Epithelial cell of esophagus (primary cell): ENCODE data around the gene OBSL1.

Experiments
- DNase-seq: peaks from one replicate; pipeline ENCODE4 v3.0.0; 2010; ENCODE audit warnings: low read depth
- H3K4me3 ChIP-seq: 2 replicates; pipeline ENCODE4 v1.5.1; 2011; ENCODE audit warnings: mild to moderate bottlenecking, low read length, control low read depth
- TF ChIP-seq, protein P1 (sequence below): IDR thresholded peaks from 2 replicates; pipeline ENCODE4 v1.5.1; 2011; ENCODE audit warnings: low read depth, mild to moderate bottlenecking, low read length, control low read depth, inconsistent platforms; ENCODE audit not compliant: insufficient read depth; ENCODE audit errors: missing control alignments

Gene OBSL1

DNA sequence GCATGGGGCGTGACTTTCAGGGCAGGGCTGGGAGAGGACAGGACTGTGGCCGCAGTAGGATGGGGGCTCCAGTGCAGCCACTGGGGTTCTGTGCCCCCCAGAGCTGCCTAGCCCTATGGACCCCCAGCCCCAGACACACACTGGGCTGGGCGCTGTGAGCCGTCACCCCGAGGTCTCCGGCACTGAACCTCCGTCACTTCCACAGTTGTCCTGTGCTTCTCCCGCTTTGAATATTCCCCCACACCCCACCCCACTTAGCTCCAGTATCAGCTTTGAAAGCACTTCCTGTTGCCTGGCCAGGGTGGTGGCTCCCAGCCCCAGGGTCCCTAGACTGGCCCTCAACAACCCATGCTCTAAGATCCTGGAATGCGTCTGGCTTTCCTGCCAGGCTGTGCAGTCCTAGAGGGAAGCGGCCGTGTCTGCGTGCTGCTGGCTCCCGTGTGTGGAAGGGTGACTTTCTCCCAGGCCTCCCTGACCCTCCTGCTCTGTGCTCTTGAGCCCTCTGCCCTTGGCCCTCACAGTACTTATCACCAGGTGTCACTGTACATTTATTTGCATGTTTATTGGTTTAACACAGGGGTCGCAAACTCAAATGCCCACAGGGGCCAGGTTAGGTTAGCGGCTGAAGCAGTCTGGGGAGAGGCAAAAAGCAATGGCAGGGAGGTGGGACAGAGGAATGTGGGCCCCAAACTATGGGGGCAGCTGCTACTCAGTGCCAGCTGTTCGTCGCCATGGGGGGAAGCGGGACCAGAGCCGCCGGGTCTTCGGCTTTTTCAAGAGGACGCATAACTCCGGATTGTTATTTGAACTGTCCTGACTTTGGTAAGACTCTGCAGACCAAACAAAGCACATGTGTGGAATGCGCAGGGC lies 9.9 kb downstream of the OBSL1 start:
- no peak for DNase-seq
- H3K4me3 ChIP-seq, result no peak overlapping the region
- TF ChIP-seq, protein P1, sequence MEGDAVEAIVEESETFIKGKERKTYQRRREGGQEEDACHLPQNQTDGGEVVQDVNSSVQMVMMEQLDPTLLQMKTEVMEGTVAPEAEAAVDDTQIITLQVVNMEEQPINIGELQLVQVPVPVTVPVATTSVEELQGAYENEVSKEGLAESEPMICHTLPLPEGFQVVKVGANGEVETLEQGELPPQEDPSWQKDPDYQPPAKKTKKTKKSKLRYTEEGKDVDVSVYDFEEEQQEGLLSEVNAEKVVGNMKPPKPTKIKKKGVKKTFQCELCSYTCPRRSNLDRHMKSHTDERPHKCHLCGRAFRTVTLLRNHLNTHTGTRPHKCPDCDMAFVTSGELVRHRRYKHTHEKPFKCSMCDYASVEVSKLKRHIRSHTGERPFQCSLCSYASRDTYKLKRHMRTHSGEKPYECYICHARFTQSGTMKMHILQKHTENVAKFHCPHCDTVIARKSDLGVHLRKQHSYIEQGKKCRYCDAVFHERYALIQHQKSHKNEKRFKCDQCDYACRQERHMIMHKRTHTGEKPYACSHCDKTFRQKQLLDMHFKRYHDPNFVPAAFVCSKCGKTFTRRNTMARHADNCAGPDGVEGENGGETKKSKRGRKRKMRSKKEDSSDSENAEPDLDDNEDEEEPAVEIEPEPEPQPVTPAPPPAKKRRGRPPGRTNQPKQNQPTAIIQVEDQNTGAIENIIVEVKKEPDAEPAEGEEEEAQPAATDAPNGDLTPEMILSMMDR, result no peak

DNA sequence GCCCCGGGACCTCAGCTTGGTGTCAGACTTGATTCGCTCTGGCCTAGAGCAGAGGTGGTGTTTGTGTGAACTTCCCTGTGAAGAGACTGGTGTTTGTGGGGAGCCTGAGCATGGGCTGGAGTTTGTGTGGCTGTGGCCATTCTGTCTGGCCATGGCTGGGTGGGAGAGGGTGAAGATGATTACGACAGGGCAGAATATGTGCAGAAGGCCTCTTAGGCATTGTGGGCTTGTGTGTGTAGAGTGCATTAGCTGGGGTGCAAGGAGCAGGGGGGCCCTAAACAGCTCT lies 10.5 kb downstream of the OBSL1 start:
- H3K4me3 ChIP-seq, result no peak overlapping the region
- TF ChIP-seq, protein P1, result no peak
- no peak for DNase-seq

DNA sequence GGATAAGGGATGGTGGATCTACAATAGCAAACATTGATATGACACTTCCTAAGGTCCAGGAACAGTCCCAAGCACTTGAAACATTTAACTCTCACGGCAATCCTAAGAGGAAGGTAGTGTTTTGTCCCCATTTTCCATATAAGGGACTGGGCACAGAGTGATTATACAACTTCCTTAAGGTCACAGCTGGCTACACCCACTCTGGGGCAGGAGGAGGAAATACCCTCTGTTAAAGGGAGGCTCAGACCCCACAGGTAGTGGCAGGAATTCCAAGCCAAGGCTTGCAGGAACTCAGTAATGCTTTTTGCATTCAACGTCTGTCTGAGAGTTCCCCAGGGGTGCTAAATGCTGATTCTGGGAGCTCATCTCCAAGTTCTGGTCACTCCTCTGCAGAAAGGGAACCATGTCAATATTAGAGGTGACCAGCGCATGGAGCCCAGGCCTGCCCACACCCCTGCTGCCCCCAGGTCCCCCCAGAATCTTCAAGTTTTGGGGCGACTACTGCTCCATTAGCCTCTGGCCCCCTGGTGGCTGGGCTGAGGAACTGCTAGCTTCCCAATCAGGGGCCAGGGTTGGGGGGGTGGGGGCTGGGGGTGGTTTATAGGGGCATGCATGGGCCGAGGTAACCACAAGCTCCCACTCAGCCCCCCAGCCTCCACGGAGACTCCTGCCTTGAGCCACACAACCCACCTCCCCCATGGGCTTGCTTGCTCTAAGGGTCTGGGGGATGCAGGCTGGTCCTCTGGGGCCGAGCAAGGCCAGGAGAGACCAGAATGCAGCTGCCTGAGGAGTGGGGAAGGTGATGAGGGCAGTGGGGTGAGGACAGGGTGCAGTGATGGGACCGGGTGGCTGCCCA lies 11.1 kb downstream of the OBSL1 start:
- H3K4me3 ChIP-seq, result no peak overlapping the region
- TF ChIP-seq, protein P1, result peak; percentile 65
- DNase-seq, result no peak

DNA sequence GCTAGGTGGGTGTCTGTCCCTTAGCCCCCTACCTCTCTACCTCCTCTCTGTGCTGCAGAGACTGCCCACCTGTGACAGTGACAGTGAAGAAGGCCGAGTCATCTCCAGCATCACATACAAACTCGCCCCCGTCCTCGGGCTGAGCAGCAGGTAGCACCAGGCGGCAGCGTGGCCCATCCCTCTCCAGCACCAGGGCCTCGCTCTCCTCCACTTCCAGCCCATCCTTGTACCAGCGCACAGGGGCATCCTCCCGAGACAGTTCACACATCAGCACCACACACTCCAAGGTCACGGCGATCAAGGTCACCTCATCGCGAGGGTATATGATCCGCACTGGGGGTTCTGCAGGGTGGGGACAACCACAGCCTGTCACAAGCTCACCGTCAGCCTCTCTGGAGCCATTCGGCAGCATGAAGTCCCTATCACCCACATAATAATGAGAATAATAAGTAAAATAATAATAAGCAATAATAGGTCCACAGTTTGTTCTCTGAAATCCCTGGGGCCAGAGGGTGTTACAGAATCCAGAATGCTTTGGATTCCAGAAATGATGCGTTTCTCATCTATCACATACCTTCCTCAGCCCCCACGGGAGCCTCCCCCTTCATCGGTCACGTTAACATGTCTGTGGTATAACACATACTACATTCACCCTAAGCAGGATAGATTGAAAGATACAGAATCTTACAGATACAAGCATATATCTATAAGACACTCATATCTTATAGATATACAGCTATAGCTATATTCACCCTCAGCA lies 12.0 kb downstream of the OBSL1 start:
- TF ChIP-seq, protein P1, result no peak

DNA sequence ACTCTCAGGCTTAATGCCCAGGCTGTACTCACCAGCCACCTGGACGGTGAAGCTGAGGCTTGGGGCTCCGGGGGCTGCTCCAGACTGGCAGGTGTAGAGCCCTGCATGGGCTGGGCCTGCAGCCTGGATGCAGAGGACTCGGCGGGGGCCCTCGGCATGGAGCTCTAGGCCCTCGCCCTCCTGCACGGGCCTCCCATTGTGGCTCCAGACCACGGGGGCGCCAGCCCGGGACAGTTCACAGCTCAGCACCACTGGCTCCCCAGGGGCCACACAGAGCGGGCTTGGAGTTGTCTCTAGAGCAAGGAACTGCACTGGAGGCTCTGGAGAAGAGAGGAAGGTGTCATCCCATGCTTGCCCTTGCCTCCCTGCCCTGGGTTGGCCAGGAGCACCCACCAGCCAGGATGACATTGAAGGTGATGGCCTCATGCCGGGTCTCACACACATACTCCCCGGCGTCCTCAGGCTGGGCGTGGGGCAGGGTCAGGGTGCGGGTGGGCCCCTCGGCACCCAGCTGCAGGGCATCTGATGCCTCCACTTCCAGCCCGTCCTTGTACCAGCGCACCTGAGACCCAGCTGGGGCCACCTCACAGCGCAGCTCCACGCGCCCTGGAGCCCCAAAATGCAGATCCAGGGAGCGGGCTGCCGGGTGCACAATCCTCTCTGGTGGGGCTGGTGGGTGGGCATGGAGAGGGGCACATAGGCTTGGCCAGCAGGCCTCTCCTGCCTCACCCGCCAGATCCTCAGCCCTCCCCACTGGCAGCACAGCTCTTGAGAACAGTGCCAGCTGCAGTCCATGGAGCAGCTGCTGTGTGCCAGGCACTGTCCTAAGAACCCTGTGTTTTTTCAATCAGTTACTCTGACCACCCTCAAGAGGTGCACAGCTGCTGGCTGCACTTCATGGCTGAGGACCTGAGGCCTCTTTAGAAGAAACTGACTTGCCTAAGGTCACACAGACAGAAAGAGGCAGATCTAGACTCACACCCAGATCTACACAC lies 13.3 kb downstream of the OBSL1 start:
- TF ChIP-seq, protein P1, result no peak
- H3K4me3 ChIP-seq, result no peak overlapping the region
- no peak for DNase-seq

More for the DNA sequence above, 12.0 kb downstream of the OBSL1 start:
- H3K4me3 ChIP-seq, result no peak overlapping the region
- DNase-seq, result no peak

DNA sequence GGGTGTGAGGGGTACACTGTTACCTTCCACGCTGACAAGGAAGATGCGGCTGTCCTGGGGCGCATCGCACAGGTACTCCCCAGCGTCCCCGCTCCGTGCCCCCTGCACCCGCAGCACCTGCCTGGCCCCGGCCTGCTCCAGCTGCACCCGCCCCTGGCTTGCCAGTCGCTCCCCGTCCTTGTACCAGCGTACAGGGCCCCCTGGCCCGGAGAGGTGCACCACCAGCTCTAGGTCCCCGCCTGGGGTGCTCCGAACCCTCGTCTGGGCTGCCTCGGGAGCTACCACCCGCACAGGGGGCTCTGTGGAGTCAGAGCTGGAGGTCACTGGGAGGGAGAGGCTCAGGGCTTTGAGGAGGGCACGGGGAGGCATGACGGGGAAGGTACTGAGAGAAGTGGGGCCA lies 14.0 kb downstream of the OBSL1 start:
- TF ChIP-seq, protein P1, result no peak
- DNase-seq, result no peak
- no peak overlapping the region for H3K4me3 ChIP-seq
